ENCODE data around the gene MDN1.
A peak's percentile ranks its signal among the peaks of the same experiment; 100 is the strongest.
"Not testable (repeated sequence)": the region's sequence is repeated elsewhere in the genome, so short reads cannot be mapped to it uniquely, and the experiment has no call there.

The MDN1 gene, protein sequence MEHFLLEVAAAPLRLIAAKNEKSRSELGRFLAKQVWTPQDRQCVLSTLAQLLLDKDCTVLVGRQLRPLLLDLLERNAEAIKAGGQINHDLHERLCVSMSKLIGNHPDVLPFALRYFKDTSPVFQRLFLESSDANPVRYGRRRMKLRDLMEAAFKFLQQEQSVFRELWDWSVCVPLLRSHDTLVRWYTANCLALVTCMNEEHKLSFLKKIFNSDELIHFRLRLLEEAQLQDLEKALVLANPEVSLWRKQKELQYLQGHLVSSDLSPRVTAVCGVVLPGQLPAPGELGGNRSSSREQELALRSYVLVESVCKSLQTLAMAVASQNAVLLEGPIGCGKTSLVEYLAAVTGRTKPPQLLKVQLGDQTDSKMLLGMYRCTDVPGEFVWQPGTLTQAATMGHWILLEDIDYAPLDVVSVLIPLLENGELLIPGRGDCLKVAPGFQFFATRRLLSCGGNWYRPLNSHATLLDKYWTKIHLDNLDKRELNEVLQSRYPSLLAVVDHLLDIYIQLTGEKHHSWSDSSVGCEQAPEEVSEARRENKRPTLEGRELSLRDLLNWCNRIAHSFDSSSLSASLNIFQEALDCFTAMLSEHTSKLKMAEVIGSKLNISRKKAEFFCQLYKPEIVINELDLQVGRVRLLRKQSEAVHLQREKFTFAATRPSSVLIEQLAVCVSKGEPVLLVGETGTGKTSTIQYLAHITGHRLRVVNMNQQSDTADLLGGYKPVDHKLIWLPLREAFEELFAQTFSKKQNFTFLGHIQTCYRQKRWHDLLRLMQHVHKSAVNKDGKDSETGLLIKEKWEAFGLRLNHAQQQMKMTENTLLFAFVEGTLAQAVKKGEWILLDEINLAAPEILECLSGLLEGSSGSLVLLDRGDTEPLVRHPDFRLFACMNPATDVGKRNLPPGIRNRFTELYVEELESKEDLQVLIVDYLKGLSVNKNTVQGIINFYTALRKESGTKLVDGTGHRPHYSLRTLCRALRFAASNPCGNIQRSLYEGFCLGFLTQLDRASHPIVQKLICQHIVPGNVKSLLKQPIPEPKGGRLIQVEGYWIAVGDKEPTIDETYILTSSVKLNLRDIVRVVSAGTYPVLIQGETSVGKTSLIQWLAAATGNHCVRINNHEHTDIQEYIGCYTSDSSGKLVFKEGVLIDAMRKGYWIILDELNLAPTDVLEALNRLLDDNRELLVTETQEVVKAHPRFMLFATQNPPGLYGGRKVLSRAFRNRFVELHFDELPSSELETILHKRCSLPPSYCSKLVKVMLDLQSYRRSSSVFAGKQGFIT (N-terminal part only)

GRCh38 chr6:89819336-89820130 is at the start of gene MDN1:
Gene MDN1, minus strand, starts transcription at chr6:89819794. Its CDS starts 187 bp downstream, at chr6:89819607.
- peak; percentile 91 for DNase-seq (ENCODE audit: low spot score)

- no peak for DNase-seq (ENCODE audit: low spot score)
These were observed 46.6 kb upstream of the MDN1 start for GRCh38 chr6:89866024-89866678.

DNA sequence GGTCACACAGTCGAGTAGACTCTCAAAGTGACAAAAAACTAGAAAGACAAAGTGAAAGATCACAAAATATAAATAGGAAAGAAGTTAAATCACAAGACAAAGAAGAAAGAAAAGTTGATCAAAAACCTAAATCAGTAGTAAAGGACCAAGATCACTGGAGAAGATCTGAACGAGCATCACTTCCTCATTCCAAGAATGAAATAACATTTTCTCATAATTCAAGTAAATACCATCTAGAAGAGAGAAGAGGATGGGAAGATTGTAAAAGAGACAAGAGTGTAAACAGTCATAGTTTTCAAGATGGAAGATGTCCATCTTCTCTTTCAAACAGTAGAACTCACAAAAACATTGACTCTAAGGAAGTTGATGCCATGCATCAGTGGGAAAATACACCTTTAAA is 43.1 kb upstream of the MDN1 start:
- DNase-seq (ENCODE audit: low spot score), result no peak

DNA sequence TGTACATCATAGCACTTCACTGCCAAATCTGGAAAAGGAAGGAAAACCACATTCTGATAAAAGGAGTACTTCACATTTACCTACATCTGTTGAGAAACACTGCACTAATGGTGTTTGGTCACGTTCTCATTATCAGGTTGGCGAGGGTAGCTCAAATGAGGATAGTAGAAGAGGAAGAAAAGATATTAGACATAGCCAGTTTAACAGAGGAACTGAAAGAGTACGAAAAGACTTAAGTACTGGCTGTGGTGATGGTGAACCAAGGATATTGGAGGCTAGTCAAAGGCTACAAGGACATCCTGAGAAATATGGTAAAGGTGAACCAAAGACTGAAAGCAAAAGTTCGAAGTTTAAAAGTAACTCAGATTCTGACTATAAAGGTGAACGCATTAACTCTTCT is 42.7 kb upstream of the MDN1 start:
- DNase-seq (ENCODE audit: low spot score), result no peak

- DNase-seq (ENCODE audit: low spot score), result no peak
These were observed 40.1 kb upstream of the MDN1 start for GRCh38 chr6:89859744-89860143.

DNA sequence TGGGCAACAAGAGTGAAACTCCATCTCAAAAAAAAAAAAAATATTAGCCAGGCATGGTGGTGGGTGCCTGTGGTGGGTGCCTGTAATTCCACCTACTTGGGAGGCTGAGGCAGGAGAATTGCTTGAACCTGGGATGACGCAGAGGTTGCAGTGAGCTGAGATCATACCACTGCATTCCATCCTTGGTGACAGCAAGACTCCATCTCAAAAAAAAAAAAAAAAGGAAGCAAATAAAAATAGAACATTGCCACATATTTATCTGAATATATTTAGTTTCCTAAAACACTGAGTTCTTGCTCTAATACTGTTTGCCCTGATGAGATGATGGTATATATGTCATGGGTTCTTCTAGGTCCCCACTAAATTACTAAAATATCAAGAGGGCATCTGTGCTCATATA is 38.4 kb upstream of the MDN1 start:
- DNase-seq (ENCODE audit: low spot score), result no peak

GRCh38 chr6:89853068-89853467 is 33.5 kb upstream of the MDN1 start:
- DNase-seq (ENCODE audit: low spot score), result no peak

DNA sequence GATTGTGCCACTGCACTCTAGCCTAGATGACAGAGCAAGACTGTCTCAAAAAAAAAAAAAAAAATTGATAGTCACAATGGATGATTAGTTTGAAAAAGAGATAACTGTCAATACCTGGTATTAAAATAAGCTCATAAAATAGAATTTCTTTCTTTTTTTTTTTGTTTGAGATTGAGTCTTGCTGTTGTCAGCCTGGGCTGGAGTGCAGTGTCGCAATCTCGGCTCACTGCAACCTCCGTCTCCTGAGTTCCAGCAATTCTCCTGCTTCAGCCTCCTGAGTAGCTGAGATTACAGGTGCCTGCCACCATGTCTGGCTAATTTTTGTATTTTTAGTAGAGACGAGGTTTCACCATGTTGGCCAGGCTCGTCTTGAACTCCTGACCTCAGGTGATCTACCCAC is 27.9 kb upstream of the MDN1 start:
- not testable (repeated sequence) for DNase-seq (ENCODE audit: low spot score)

- DNase-seq (ENCODE audit: low spot score), result no peak
These were observed 23.5 kb upstream of the MDN1 start for GRCh38 chr6:89843070-89843469.

DNA sequence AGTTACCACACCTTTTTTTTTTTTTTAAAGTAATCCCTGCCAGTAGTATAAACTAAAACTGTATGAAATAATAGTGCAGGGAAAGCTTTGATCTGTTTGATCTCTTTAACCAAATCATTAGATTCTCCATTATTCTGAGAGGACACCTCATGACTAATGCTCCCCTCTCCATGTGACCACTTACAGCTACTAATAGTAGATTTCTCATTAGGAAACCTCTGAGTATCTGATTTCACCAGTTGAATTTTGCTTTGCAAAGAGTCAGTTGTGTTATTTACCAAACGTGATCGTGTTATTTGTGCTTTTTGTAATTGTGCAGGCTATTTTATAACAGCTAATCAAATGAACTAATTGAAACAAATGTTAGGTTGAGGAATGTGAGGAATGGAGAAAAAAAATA is 22.6 kb upstream of the MDN1 start:
- no peak for DNase-seq (ENCODE audit: low spot score)

DNA sequence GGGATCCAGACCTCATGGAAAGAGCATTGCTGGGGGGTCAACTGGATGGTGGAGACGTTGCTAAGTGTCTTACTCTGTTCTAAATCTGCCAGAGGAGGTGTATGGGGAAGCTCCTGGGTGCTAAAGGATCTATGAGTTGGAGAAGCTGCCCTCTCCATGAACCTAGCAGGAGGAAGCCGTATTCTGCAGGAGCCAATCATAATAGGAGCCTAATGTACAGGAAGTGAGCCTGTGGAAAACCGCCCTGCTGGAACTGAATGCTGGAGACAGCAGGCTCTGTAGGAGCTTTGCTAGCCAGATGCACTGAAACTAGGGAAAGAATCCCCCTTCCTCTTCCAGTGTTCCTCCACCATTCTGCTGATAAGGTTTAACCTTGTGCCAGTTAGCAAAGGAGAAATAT is 20.9 kb upstream of the MDN1 start:
- DNase-seq (ENCODE audit: low spot score), result no peak

DNA sequence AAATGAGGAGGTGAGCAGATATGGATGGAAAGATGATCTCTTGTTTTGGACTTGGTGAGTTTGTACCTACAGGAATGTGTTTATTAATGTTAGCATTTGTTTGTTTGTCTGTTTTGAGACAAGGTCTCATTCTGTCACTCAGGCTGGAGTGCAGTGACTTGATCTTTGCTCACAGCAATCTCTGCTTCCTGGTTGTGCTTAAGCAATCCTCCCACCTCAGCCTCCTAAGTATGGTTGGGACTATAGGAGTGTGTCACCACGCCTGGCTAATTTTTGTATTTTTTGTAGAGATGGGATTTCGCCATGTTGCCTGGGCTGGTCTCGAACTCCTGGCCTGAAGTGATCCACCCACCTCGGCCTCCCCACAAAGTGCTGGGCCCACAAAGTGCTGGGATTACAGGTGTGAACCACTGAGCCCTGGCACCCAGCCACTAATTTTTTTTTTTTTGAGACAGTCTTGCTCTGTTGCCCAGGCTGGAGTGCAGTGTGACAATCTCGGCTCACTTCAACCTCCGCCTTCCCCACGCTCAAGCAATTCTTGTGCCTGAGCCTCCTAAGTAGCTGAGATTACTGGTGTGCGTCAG is 17.1 kb upstream of the MDN1 start:
- no peak for DNase-seq (ENCODE audit: low spot score)

DNA sequence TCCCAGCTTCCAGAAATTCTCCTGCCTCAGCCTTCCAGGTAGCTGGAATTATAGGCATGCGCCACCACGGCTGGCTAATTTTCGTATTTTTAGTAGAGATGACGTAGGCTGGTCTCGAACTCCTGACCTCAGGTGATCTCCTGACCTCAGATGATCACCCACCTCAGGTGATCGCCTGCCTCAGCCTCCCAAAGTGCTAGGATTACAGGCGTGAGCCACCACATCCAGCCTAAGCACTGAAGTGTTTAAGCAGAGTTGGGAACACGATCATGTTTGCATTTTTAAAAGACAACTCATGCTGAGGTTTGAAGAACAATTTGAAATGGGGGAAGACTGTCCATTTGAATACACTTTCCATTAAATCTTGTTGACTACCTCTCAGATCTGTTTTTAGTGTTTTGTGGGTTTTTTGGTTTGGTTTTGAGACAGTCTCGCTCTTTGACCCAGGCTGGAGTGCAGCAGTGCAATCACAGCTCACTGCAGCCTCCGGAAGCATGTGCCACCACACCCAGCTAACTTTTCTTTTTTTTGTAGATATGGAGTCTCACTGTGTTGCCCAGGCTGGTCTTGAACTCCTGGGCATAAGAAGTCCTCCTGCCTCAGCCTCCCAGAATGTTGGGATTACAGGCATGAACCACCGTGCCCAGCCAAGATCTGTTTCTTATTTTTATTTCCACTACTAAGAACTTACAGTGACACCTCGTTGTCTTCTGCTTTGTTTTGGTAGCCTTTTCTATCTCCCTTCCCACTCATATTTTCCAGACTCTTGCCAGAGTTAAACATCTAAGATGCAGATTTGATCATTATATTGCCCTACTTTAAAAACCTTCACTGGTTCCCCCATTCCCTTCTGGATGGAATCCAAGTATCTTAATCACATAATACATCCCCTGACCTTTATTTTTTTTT is 15.5 kb upstream of the MDN1 start:
- no peak for DNase-seq (ENCODE audit: low spot score)

DNA sequence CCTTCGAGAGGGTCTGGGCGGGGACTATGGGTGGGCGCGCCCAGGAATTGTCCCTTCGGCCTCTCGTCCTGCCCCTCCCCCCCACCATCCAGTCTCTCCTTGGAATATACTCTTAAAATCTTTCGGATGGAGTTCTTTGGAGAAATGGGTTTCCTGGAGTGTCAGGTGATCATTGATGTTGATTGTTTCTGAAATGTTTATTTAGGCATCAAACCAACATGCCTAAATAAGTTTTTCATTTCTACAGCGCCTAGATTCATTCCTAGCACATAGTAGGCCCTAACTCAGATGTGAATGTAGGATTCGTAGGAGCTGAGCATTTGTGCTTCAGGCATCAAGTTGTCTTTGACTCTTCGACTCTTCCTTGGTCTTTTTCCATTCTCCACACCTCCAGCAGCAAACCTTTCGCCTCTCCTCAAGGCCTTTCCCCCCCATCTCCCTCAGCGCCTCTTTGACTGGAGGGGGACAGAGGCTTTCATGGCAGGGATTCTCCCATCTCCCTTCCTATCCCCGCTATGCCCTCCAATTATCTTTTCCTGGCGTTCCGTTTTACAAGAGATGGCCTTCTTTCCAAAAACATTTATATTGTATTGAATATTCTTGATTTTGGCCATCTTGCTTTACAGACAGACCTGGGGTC is 10.7 kb upstream of the MDN1 start:
- no peak for DNase-seq (ENCODE audit: low spot score)

DNA sequence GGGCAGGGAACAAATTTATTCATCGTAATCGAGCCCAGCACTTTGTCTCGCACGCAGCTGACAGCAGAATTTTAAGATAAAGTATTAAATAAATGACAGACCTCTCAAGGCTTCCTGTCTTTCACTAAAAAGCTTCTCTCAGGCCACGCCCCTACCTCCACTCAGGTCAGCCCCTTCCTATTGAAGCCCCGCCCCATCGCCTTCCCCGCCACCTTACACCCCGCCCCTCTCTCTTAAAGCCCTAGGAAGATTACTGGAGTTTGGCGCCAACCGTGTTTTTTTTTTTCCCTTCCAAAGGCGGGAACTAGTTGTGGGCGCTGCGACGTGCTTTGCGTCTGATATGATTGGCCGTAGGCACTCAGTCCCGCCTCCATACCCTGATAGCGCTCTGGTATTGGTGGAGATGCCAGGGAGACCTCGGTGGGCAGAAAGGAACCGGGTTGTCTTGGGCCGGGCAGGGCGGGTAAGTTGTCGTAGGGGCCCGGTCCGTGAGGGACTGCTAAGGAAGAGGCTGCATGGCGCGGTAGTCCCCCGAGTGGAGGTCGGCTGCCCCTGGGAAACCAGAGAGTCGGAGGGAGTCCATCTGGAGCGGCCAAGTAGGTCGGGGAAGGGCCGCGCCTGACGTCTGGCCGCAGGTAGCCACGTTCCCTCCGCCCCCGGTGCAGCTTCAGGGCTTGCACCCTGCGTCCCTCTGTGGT is 10.0 kb upstream of the MDN1 start, which contains the start of gene CASP8AP2:
Gene CASP8AP2 (plus strand): TSS at position 409 of the 698 bp plus-strand sequence.
- peak; percentile 96 for DNase-seq (ENCODE audit: low spot score)

DNA sequence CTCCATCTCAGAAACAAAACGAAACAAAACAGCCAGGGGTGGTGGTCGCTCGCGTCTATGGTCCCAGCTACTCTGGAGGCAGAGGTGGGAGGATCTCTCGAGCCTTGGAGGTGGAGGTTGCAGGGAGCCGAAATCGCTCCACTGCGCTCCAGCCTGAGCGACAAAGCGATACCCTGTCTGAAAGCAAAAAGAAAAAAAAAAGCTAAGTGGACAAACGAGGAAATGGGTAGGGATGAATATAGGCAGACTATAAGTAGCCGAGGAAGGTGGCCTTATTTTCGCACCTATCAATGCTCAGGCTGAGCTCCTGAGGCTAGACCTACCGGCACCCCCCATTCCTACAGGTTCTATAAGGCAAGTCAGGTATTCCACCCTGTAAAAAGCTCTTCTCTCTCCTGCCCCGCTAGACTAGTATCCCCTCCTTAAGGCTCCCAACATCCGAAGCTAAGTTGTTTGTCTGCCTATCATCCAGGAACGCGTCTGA is 9.4 kb upstream of the MDN1 start:
- DNase-seq (ENCODE audit: low spot score), result peak; percentile 56

DNA sequence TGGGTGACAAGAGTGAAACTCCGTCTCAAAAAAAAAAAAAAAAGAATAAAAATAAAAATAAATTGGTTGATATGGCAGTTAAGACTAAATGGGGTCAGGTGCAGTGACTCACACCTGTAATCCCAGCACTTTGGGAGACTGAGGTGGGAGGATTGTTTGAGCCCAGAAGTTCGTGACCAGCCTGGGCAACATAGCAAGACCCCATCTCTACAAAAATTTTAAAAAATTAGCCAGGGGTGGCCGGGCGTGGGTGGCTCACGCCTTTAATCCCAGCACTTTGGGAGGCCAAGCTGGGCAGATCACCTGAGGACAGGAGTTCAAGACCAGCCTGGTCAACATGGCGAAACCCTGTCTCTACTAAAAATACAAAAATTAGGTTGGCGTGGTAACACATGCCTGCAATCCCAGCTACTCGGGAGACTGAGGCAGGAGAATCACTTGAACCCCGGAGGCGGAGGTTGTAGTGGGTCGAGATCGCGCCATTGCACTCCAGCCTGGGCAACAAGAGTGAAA is 8.9 kb upstream of the MDN1 start:
- not testable (repeated sequence) for DNase-seq (ENCODE audit: low spot score)

DNA sequence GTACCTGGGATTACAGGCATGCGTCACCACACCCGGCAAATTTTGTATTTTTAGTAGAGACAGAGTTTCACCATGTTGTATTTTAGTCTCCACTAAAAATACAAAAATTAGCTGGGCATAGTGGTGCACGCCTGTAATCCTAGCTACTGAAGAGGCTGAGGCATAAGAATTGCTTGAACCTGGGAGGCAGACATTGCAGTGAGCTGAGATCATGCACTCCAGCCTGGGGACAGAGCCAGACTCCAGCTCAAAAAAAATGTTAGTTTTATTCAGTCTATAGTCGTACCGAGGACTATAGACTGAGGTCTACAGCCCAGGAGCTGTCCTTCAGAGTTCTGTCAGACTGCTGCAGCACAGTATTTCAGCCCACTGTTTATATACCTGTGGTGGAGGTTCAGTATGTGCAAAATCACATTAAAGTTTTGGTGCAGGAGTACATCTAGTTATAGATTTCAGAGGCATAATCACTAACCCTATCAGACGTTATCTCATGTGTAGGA is 6.5 kb upstream of the MDN1 start:
- DNase-seq (ENCODE audit: low spot score), result no peak
